ENCODE measurements around the gene BAK1. TPM values are rescaled to one million over a fixed set of nuclear protein-coding genes. Genes with fewer than 3 reads are reported as not detected.
A peak's percentile ranks its signal among the peaks of the same experiment; 100 is the strongest.

BAK1 gene
- total and polyA plus RNA-seq, 2 of the 4 experiments (the other 2 are of a cell fraction), result 12.0 to 19.0 TPM

DNA sequence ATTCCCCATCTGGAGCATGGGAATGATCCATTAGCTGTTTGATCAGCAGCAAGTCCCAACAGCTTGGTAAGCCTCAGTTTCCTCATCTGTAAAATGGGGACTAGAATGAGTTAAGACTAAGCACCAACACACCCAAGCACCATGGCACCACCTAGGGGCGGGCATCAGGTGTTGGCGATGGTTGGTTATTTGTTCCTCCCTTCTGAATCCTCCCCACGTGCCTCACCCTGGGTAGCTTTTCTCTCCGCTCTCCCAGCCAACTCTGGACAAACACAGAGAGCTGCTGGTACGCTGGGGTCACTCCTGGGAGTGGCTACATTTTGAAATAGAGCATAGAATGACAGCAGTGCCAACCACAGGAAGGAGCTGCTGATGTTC, 27.7 kb upstream of the BAK1 start:
- Histone ChIP-seq H3K27me3 (ENCODE audit: control insufficient read depth, insufficient read depth, low read length) (no peaks in the 10 kb centered on the region), H3K27ac (ENCODE audit: insufficient read depth, low read length) (no peak overlapping the region), H3K18ac (ENCODE audit: low read depth, low read length) (no peak overlapping the region), H3K4me1 (ENCODE audit: control insufficient read depth, insufficient read depth, low read length) (peaks cover 10% of the 10 kb centered on the region), H3K79me1 (ENCODE audit: low read depth in 1 of 2, low read length in 2 of 2) (no peaks in the 10 kb centered on the region), H2AK5ac (ENCODE audit: low read depth, low read length) (no peak overlapping the region), H3K4me3 (ENCODE audit: insufficient read depth, low read depth, low read length) (no peak overlapping the region), H2AFZ (replicated peaks; ENCODE audit: low read length, poor library complexity) (peak overlapping the region; percentile 68), H4K8ac (ENCODE audit: low read depth in 2 of 2, low read length in 2 of 2) (no peak overlapping the region), H2BK5ac (ENCODE audit: low read depth, low read length, poor library complexity, severe bottlenecking) (no peak overlapping the region), H4K5ac (ENCODE audit: low read depth, low read length) (no peak overlapping the region), H3K56ac (ENCODE audit: extremely low read depth, insufficient read depth, low read length) (no peak overlapping the region), H4K20me1 (ENCODE audit: insufficient read depth, low read length) (no peaks in the 10 kb centered on the region), H3K4ac (ENCODE audit: low read depth, low read length) (no peak overlapping the region), H2BK15ac (ENCODE audit: low read depth, low read length) (no peak overlapping the region; the same call in 2 of the 3 replicates), H3K9ac (ENCODE audit: low read depth, low read length) (no peak overlapping the region), H3K36me3 (ENCODE audit: control insufficient read depth, insufficient read depth, low read length) (no peaks in the 10 kb centered on the region), H4K91ac (ENCODE audit: insufficient read depth, low read depth, low read length) (no peak overlapping the region), H2AK9ac (replicated peaks; ENCODE audit: low read depth, low read length, poor library complexity) (no peak overlapping the region), H3K9me3 (ENCODE audit: control insufficient read depth, insufficient read depth, low read length) (no peaks in the 10 kb centered on the region), H3K4me2 (ENCODE audit: low read depth, low read length) (no peak overlapping the region), H2BK20ac (ENCODE audit: low read depth, low read length) (no peak overlapping the region), H3K14ac (replicated peaks; ENCODE audit: low read depth, low read length) (no peak overlapping the region), H3K23ac (ENCODE audit: low read depth, low read length) (no peak overlapping the region), H3K9me1 (ENCODE audit: insufficient read depth, low read length) (peaks cover 13% of the 10 kb centered on the region; the same call in 1 of the 2 replicates), H2BK120ac (ENCODE audit: low read depth, low read length) (no peak overlapping the region)
- DNase-seq, result no peak
- in situ Hi-C loops (cut with MboI; ENCODE audit: low sequenced_read_pairs), result no loop called here
- ChIA-PET CTCF (interaction anchor here (0.6 to 1.4 kb wide), 4 partner anchors 9 to 163 kb away, joined by 3 to 4 read pairs (median 3); no protein-coding TSS in a partner anchor), POLR2A (ENCODE audit: unreplicated experiment) (no interaction called here)
- ATAC-seq (ENCODE audit: low read depth), result no peak
- no peak for TF ChIP-seq NFE2L2 (IDR thresholded peaks at IDR 0.05; ENCODE audit: low read depth, low read length)
- TF ChIP-seq MAZ (IDR thresholded peaks at IDR 0.05; ENCODE audit: borderline replicate concordance, low read depth, low read length), result no peak
- TF ChIP-seq, protein P1, sequence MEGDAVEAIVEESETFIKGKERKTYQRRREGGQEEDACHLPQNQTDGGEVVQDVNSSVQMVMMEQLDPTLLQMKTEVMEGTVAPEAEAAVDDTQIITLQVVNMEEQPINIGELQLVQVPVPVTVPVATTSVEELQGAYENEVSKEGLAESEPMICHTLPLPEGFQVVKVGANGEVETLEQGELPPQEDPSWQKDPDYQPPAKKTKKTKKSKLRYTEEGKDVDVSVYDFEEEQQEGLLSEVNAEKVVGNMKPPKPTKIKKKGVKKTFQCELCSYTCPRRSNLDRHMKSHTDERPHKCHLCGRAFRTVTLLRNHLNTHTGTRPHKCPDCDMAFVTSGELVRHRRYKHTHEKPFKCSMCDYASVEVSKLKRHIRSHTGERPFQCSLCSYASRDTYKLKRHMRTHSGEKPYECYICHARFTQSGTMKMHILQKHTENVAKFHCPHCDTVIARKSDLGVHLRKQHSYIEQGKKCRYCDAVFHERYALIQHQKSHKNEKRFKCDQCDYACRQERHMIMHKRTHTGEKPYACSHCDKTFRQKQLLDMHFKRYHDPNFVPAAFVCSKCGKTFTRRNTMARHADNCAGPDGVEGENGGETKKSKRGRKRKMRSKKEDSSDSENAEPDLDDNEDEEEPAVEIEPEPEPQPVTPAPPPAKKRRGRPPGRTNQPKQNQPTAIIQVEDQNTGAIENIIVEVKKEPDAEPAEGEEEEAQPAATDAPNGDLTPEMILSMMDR (conservative IDR thresholded peaks at IDR 0.05; ENCODE audit: low read depth, low read length), result 0 out of 2 replicates have a peak, but pooled peaks have one; percentile 12
- no TSS peak for BruUV-seq (replicated peaks)
- WGBS, 2 experiments (ENCODE audit: extremely low coverage in 2 of 2, insufficient read length in 1 of 2), result no CpG with 5 or more reads among the region's 5 CpGs
- intact Hi-C loops (cut with micrococcal nuclease), result no loop called here
- dilution Hi-C loops (cut with HindIII; ENCODE audit: low sequenced_read_pairs, unreplicated experiment), result no loop called here
